Gastroesophageal sphincter (tissue), 4 donors: ENCODE data around the gene TLCD3B. TPM values are rescaled to one million over a fixed set of nuclear protein-coding genes. Genes with fewer than 3 reads are reported as not detected.

Experiments
- ATAC-seq: fragments of 150-250 bp; one replicate; pipeline ENCODE4 v1.9.1; 2016; ENCODE audit warnings: mild to moderate bottlenecking, moderate library complexity
- H3K27ac ChIP-seq, 4 donors: fragments of 200-600 bp; sonication (generic) in 3 of 4; 1 replicate in 3 of 4; 2 replicates in 1 of 4; pipeline ENCODE4 v1.5.1; 2016 to 2019
- H3K27me3 ChIP-seq: fragments of 200-600 bp; sonication (generic); one replicate; pipeline ENCODE4 v1.5.1; 2019
- H3K36me3 ChIP-seq, 2 donors: fragments of 200-600 bp; sonication (generic); one replicate each; pipeline ENCODE4 v1.5.1; 2019; ENCODE audit warnings: control low read depth in 1 of 2
- H3K4me1 ChIP-seq, 3 donors: fragments of 200-600 bp; sonication (generic); 1 replicate in 2 of 3; 2 replicates in 1 of 3; pipeline ENCODE4 v1.5.1; 2016 to 2019; ENCODE audit warnings: control low read depth in 2 of 3
- H3K4me3 ChIP-seq, 2 donors: fragments of 200-600 bp; sonication (generic); one replicate each; pipeline ENCODE4 v1.5.1; 2019; ENCODE audit warnings: mild to moderate bottlenecking in 1 of 2, moderate library complexity in 1 of 2
- H3K9me3 ChIP-seq, 3 donors: fragments of 200-600 bp; sonication (generic); one replicate each; pipeline ENCODE4 v1.5.1; 2017 to 2019; ENCODE audit warnings: control low read depth in 2 of 3
- EP300 ChIP-seq: sonication (generic); formaldehyde crosslinking; IDR thresholded peaks from one replicate; pipeline ENCODE4 v1.6.1; 2017; ENCODE audit warnings: antibody characterized with exemption, mild to moderate bottlenecking
- POLR2A ChIP-seq, 2 donors: fragments of 450-650 bp; IDR thresholded peaks; one replicate each; pipeline ENCODE4 v1.6.1; 2017; ENCODE audit warnings: antibody characterized with exemption in 2 of 2, mild to moderate bottlenecking in 2 of 2, moderate library complexity in 1 of 2
- POLR2AphosphoS5 ChIP-seq: sonication (generic); formaldehyde crosslinking; IDR thresholded peaks from one replicate; pipeline ENCODE4 v1.6.1; 2017; ENCODE audit warnings: antibody characterized with exemption
- WGBS, 2 donors: methylation state at CpG; one replicate each; pipeline ENCODE4 v1.1.5; 2018; ENCODE audit warnings: low coverage in 1 of 2; 5-methylcytosine and 5-hydroxymethylcytosine counted together
- total RNA-seq, 4 donors: library from RNA; depleted of rRNA; stranded (reverse); fragments of >200 nt; gene quantifications; one replicate each; pipeline ENCODE4 v1.1.0, GENCODE V29; 2016
- TF ChIP-seq, protein P1 (sequence below), 4 experiments: fragments of 200-600 bp in 2 of 4; fragments of 450-650 bp in 2 of 4; sonication (generic) in 1 of 4; IDR thresholded peaks; one replicate each; pipeline ENCODE4 v1.5.1; 2017 to 2019; ENCODE audit warnings: antibody characterized with exemption in 4 of 4, mild to moderate bottlenecking in 2 of 4, moderate library complexity in 2 of 4

Gene TLCD3B
- total RNA-seq, 4 donors from 2014 or later, result not detected

DNA sequence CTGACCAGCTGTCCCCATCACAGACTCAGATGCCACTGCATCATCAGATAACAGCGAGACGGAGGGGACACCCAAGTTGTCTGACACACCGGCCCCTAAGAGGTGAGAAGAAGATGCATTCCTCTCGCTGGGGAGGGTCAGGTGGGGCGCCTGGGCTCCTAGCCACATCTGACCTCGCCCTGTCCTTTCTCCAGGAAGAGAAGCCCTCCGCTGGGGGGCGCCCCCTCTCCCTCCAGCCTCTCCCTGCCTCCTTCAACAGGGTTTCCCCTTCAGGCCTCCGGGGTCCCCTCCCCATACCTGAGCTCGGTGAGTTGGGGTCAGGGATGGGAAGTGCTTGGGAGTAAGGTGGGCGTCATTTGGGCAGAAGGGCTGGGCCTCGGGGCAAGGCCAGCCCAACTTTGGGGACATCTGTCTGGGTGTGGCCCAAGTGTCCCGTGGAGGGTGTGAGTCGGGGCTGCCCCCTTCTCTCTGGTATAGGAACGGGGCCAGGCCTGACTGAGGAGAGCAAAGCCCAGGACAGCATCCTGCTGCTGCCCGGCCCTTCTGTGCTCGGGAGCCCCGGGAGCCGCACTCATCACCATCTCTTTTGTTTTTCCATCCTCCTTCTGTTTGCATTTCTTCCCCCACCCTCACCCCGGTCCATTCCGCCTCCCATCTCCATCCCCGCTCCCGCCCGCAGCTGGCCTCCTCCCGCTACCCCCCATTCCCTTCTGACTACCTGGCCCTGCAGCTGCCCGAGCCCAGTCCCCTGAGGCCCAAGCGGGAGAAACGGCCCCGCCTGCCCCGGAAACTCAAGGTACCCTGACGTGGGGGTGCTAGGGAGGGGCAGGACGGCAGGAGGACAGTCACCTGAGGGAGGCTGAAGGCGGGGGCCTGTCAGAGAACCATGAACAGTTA lies 30.1 kb downstream of the TLCD3B start:
- Histone ChIP-seq H3K9me3 (no peaks in the 10 kb centered on the region), H3K36me3 (peaks cover 0 to 62% of the 10 kb centered on the region in 2 donors), H3K27ac (no peak overlapping the region), H3K4me3 (no peak overlapping the region), H3K27me3 (no peaks in the 10 kb centered on the region), H3K4me1 (peaks cover 0 to 28% (median 10%) of the 10 kb centered on the region in 3 donors)
- ATAC-seq, result no peak
- WGBS, 2 donors, result 49% methylated on average over 3 of the region's 33 CpGs; no CpG with 5 or more reads in 1 of the 2 donors
- no peak for TF ChIP-seq EP300
- TF ChIP-seq, protein P1, sequence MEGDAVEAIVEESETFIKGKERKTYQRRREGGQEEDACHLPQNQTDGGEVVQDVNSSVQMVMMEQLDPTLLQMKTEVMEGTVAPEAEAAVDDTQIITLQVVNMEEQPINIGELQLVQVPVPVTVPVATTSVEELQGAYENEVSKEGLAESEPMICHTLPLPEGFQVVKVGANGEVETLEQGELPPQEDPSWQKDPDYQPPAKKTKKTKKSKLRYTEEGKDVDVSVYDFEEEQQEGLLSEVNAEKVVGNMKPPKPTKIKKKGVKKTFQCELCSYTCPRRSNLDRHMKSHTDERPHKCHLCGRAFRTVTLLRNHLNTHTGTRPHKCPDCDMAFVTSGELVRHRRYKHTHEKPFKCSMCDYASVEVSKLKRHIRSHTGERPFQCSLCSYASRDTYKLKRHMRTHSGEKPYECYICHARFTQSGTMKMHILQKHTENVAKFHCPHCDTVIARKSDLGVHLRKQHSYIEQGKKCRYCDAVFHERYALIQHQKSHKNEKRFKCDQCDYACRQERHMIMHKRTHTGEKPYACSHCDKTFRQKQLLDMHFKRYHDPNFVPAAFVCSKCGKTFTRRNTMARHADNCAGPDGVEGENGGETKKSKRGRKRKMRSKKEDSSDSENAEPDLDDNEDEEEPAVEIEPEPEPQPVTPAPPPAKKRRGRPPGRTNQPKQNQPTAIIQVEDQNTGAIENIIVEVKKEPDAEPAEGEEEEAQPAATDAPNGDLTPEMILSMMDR (IDR thresholded peaks at IDR 0.05), result no peak
- TF ChIP-seq POLR2A (IDR thresholded peaks at IDR 0.05), result no peak
- TF ChIP-seq POLR2AphosphoS5, result no peak

DNA sequence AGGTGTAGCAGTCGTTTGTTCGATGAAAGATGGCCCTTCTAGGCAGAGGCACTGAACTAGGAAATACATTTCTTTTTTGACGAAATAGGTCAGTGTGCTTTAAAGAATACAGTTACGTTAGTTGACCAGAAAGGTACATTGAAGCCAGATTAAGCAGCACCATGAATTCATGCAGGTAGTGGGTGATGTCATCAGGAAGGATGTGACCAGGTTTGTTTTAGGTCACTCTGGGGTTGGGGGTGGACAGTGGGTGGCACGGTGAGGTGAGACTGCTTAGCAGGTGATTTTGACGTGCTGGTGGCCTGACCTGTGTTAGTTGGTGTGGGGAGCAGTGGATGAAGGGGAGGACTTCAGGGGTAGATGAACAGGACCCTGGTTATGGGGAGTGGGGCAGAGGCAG lies 31.5 kb downstream of the TLCD3B start:
- 70 to 82% methylated on average over 2 to 6 of the region's 6 CpGs for WGBS, 2 donors
- TF ChIP-seq EP300 (no peak), POLR2AphosphoS5 (no peak)
- TF ChIP-seq, protein P1 (IDR thresholded peaks at IDR 0.05), result no peak
- no peak for ATAC-seq
- H3K27me3 ChIP-seq, result no peaks in the 10 kb centered on the region
- peaks cover 0 to 62% of the 10 kb centered on the region in 2 donors for H3K36me3 ChIP-seq
- no peak overlapping the region for H3K4me3 ChIP-seq
- no peak overlapping the region for H3K27ac ChIP-seq
- H3K9me3 ChIP-seq, result no peaks in the 10 kb centered on the region
- peaks cover 2 to 23% (median 7%) of the 10 kb centered on the region in 3 donors for H3K4me1 ChIP-seq

DNA sequence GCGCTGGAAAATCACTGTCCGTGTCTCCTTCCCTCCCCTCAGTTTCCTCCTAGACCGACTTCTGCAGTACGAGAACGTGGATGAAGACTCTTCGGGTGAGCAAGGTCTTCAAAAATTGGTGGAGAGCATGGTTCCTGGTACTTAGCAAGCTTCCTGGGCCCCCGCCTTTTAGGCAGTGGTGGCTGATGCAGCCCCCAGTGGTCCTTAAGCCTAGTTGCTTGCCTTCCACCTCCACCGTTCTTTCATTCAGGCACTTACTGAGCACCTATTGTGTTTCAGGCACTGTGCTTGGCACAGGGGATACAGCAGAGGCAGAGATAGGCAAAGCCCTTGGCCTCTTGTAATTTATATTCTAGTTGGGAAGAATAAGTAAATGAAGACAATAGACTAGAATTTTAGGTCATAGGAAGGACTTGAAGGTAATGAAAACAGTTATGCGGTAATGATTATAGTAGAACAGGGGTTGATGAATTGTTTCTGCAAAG lies 34.3 kb downstream of the TLCD3B start:
- TF ChIP-seq POLR2AphosphoS5 (no peak), POLR2A (IDR thresholded peaks at IDR 0.05) (no peak), EP300 (no peak)
- TF ChIP-seq, protein P1 (IDR thresholded peaks at IDR 0.05), result no peak
- ATAC-seq, result no peak
- H3K27ac ChIP-seq, result peak overlapping the region in 2 of 4 donors; percentile 92 to 99
- no peaks in the 10 kb centered on the region for H3K9me3 ChIP-seq
- WGBS, 2 donors, result 16 to 20% methylated on average over 7 to 9 of the region's 9 CpGs
- H3K4me1 ChIP-seq, result peaks cover 3 to 35% (median 11%) of the 10 kb centered on the region in 3 donors
- H3K36me3 ChIP-seq, result peaks cover 0 to 62% of the 10 kb centered on the region in 2 donors
- H3K4me3 ChIP-seq, result peak overlapping the region; percentile 76 to 80
- no peaks in the 10 kb centered on the region for H3K27me3 ChIP-seq

DNA sequence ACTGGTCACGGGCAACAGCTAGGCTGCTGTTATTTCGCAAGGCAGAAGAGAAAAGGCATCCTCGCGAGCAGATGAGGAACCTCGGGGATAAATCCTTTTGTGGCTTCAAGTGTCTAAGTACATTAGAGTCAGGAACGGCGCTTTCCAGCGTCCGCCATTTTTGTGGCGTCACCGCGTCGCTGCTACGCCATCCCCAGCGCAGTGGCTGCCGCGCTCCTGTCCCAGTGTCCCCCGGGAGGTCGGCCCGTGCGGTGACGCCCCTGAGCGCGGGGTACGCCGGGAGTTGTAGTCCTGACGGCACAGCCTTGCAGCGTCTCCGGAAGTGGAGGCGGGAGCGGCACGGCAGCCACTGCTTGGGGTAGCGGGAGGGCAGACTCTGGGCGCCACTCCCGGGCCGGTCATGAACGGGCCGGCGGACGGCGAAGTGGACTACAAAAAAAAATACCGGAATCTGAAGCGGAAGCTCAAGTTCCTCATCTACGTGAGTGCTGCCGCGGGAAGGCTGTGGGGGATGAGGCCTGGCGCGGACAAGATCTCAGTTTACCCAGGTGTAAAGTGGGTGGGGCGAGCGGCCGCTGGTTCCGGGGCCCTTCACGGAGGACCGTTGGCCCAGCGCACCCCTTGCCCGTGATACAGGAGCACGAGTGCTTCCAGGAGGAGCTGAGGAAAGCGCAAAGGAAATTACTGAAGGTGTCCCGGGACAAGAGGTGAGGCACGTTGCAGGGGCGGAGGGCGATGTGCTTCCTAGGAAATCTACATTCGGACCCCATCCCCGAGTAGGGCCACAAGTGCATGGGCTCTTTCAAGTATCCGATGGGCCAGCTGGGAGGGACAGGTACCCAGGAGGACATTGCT lies 34.9 kb downstream of the TLCD3B start, which contains the start of gene INO80E:
TSS of gene INO80E (plus strand) at position 331 of the 855 bp plus-strand sequence. CDS start at position 401, 70 bp downstream.
- Histone ChIP-seq H3K9me3 (no peaks in the 10 kb centered on the region), H3K4me1 (peaks cover 3 to 35% (median 11%) of the 10 kb centered on the region in 3 donors), H3K36me3 (peaks cover 0 to 62% of the 10 kb centered on the region in 2 donors), H3K27ac (peak within 1 kb of the TSS; percentile 92 to 99 (median 98)), H3K27me3 (no peaks in the 10 kb centered on the region), H3K4me3 (peak within 1 kb of the TSS; percentile 76 to 80)
- WGBS, 2 donors, result 0% methylated on average over 1 to 26 of the region's 65 CpGs
- TF ChIP-seq EP300 (no peak), POLR2AphosphoS5 (peak; percentile 64), POLR2A (IDR thresholded peaks at IDR 0.05) (peak in 1 of 2 donors; percentile 29)
- TF ChIP-seq, protein P1 (IDR thresholded peaks at IDR 0.05), result peak in 2 of 4 experiments; percentile 6 to 26
- peak; percentile 99 for ATAC-seq
